IMR-90 (cell line): Measurements from ENCODE around the gene GALNT16.

ENCODE experiments used
- BHLHE40 ChIP-seq: fragments of 150-350 bp; IDR thresholded peaks from 2 replicates; pipeline ENCODE4 v1.6.1; 2016; ENCODE audit warnings: mild to moderate bottlenecking, low read depth, low read length
- CHD1 ChIP-seq: IDR thresholded peaks from 2 replicates; pipeline ENCODE4 v1.6.1; 2012; ENCODE audit warnings: low read depth, low read length, improper control_type of control experiment
- MAFK ChIP-seq: IDR thresholded peaks from 2 replicates; pipeline ENCODE4 v1.6.1; 2012; ENCODE audit warnings: low read depth, low read length, improper control_type of control experiment
- MAZ ChIP-seq: IDR thresholded peaks from 2 replicates; pipeline ENCODE4 v1.6.1; 2012; ENCODE audit warnings: low read depth, mild to moderate bottlenecking, low read length, improper control_type of control experiment, moderate library complexity, borderline replicate concordance
- MXI1 ChIP-seq: IDR thresholded peaks from 2 replicates; pipeline ENCODE4 v1.6.1; 2012; ENCODE audit warnings: low read depth, mild to moderate bottlenecking, low read length, moderate library complexity, borderline replicate concordance
- POLR2A ChIP-seq: IDR thresholded peaks from 2 replicates; pipeline ENCODE4 v1.6.1; 2012; ENCODE audit warnings: mild to moderate bottlenecking, low read depth, low read length
- RFX5 ChIP-seq: IDR thresholded peaks from 2 replicates; pipeline ENCODE4 v1.8.0; 2012; ENCODE audit warnings: low read depth, mild to moderate bottlenecking, low read length, moderate library complexity
- SMC3 ChIP-seq: fragments of 150-350 bp; IDR thresholded peaks from 2 replicates; pipeline ENCODE4 v1.6.1; 2016; ENCODE audit warnings: low read depth, mild to moderate bottlenecking, antibody characterized with exemption, low read length, moderate library complexity
- TF ChIP-seq, protein P1 (sequence below): conservative IDR thresholded peaks from 2 replicates; pipeline ENCODE4 v1.5.1; 2012; ENCODE audit warnings: mild to moderate bottlenecking, low read depth, low read length, improper control_type of control experiment

DNA sequence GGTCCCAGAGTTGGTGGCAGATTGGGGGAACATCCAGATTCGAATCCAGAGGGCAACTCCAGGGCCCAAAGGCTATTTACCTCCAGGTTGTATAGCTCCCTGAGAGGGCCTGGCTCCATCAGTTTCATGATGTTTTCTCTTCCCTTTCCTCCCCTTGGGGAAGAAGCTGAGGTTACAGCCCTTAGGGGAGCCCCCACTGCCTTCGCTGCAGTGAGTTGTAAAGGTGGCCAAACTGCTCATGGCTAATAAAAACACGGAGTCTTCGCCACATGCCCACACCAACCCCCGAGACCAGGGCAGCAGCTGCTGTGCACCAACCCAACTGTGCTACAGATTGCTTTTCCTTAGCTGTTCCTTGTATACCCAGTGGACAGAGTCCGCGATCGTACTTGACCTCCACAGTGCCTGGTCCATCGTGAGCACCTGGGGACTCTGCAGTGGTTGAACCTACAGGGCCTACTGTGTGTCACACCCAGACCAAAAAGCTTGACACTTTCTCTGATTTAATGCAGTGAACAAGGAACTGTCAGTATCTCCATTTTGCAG, 20.9 kb downstream of the GALNT16 start:
- TF ChIP-seq, protein P1, sequence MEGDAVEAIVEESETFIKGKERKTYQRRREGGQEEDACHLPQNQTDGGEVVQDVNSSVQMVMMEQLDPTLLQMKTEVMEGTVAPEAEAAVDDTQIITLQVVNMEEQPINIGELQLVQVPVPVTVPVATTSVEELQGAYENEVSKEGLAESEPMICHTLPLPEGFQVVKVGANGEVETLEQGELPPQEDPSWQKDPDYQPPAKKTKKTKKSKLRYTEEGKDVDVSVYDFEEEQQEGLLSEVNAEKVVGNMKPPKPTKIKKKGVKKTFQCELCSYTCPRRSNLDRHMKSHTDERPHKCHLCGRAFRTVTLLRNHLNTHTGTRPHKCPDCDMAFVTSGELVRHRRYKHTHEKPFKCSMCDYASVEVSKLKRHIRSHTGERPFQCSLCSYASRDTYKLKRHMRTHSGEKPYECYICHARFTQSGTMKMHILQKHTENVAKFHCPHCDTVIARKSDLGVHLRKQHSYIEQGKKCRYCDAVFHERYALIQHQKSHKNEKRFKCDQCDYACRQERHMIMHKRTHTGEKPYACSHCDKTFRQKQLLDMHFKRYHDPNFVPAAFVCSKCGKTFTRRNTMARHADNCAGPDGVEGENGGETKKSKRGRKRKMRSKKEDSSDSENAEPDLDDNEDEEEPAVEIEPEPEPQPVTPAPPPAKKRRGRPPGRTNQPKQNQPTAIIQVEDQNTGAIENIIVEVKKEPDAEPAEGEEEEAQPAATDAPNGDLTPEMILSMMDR, result no peak
- TF ChIP-seq POLR2A (no peak), SMC3 (no peak), RFX5 (no peak), BHLHE40 (no peak), MAZ (no peak), MXI1 (no peak), MAFK (no peak), CHD1 (no peak)
